Mesodermal cell (in vitro differentiated cells): ENCODE measurements around the gene UNC119B.

Experiments used
- H3K27ac ChIP-seq: 2 replicates; pipeline ENCODE4 v1.7.0; 2013; ENCODE audit warnings: mild to moderate bottlenecking, low read depth, low read length, moderate library complexity; ENCODE audit not compliant: severe bottlenecking
- H3K36me3 ChIP-seq: 2 replicates; pipeline ENCODE4 v1.7.1; 2013; ENCODE audit warnings: mild to moderate bottlenecking, low read length, moderate library complexity; ENCODE audit not compliant: control insufficient read depth, insufficient read depth
- H3K4me1 ChIP-seq: one replicate; pipeline ENCODE4 v1.7.1; 2013; ENCODE audit warnings: mild to moderate bottlenecking, low read length; ENCODE audit not compliant: insufficient read depth, control insufficient read depth, poor library complexity, severe bottlenecking
- H3K4me3 ChIP-seq: 2 replicates; pipeline ENCODE4 v1.7.0; 2013; ENCODE audit warnings: low read length, control low read depth, mild to moderate bottlenecking; ENCODE audit not compliant: insufficient read depth, poor library complexity, severe bottlenecking; ENCODE audit errors: extremely low read depth
- H3K9me3 ChIP-seq: 2 replicates; pipeline ENCODE4 v1.7.1; 2013; ENCODE audit warnings: mild to moderate bottlenecking, low read length, moderate library complexity; ENCODE audit not compliant: control insufficient read depth
- WGBS, 2 experiments: methylation state at CpG; one replicate each; pipeline ENCODE4 v1.1.5; 2013; ENCODE audit warnings: missing lambda C conversion rate in 2 of 2; ENCODE audit not compliant: insufficient coverage in 2 of 2; 5-methylcytosine and 5-hydroxymethylcytosine counted together

UNC119B gene

GRCh38 chr12:120674097-120674636 is 36.1 kb upstream of the UNC119B start:
- WGBS, 2 experiments = 89 to 100% methylated on average over 2 to 5 of the region's 6 CpGs
- H3K4me3 ChIP-seq = no peak overlapping the region
- peaks cover 7% of the 10 kb centered on the region for H3K4me1 ChIP-seq
- no peaks in the 10 kb centered on the region for H3K36me3 ChIP-seq
- H3K27ac ChIP-seq = no peak overlapping the region
- H3K9me3 ChIP-seq = no peaks in the 10 kb centered on the region

GRCh38 chr12:120677765-120678473 is 32.3 kb upstream of the UNC119B start:
- no peaks in the 10 kb centered on the region for H3K36me3 ChIP-seq
- WGBS, 2 experiments = 77 to 85% methylated on average over 5 to 6 of the region's 7 CpGs
- H3K27ac ChIP-seq = peak overlapping the region; percentile 3
- H3K4me1 ChIP-seq = peaks cover 4% of the 10 kb centered on the region
- no peak overlapping the region for H3K4me3 ChIP-seq
- H3K9me3 ChIP-seq = no peaks in the 10 kb centered on the region

GRCh38 chr12:120678572-120678971 is 31.7 kb upstream of the UNC119B start:
- Histone ChIP-seq H3K4me1 (peaks cover 4% of the 10 kb centered on the region), H3K9me3 (no peaks in the 10 kb centered on the region), H3K27ac (no peak overlapping the region), H3K4me3 (no peak overlapping the region), H3K36me3 (no peaks in the 10 kb centered on the region)
- 93 to 100% methylated on average over 5 of the region's 8 CpGs for WGBS, 2 experiments

DNA sequence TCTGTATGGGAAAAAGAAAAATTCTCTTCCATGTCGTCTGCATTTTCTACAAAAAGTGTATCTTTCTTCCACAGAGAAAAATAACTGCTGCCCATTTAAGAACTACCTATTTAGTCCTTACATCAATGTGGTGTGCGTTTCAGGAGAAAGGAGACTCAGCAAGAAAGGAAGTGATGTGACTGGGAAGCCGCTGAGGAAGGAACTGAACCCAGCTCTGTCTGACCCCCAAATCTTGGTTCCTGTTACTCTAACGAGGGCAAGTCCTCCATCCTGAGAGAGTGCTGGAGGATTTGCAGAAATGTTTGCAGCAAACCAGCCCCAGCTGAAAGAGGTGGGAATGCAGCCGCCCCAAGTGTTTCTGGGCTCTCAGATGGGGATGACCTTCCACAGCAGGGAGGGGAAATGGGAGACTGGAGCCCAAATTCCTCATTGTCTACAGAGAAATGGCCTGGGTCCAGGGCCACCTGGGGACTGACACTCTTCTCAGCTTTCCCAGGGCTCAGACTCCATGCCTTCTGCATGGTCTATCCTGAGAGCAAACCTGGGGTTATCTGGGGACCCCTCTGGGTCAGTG is 30.0 kb upstream of the UNC119B start:
- peaks cover 4% of the 10 kb centered on the region for H3K4me1 ChIP-seq
- WGBS, 2 experiments = 67 to 80% methylated on average over 3 to 4 of the region's 5 CpGs
- H3K9me3 ChIP-seq = no peaks in the 10 kb centered on the region
- no peaks in the 10 kb centered on the region for H3K36me3 ChIP-seq
- H3K27ac ChIP-seq = no peak overlapping the region
- no peak overlapping the region for H3K4me3 ChIP-seq

- Histone ChIP-seq H3K27ac (no peak overlapping the region), H3K4me1 (peaks cover 5% of the 10 kb centered on the region), H3K36me3 (no peaks in the 10 kb centered on the region), H3K4me3 (no peak overlapping the region), H3K9me3 (no peaks in the 10 kb centered on the region)
- WGBS, 2 experiments = 87 to 89% methylated on average over 7 to 8 of the region's 8 CpGs
Observed at GRCh38 chr12:120684523-120684932, 25.7 kb upstream of the UNC119B start.

GRCh38 chr12:120685522-120685921 is 24.7 kb upstream of the UNC119B start:
- 100% methylated on average over 1 of the region's 3 CpGs; no CpG with 5 or more reads in 1 of the 2 experiments for WGBS, 2 experiments
- H3K4me1 ChIP-seq = peaks cover 7% of the 10 kb centered on the region
- no peak overlapping the region for H3K27ac ChIP-seq
- H3K9me3 ChIP-seq = no peaks in the 10 kb centered on the region
- H3K36me3 ChIP-seq = no peaks in the 10 kb centered on the region
- peak overlapping the region; percentile 91 for H3K4me3 ChIP-seq

- Histone ChIP-seq H3K4me3 (peak overlapping the region; percentile 91), H3K9me3 (no peaks in the 10 kb centered on the region)
- 0% methylated on average over 38 to 44 of the region's 46 CpGs for WGBS, 2 experiments
Observed at GRCh38 chr12:120686151-120686689, 24.0 kb upstream of the UNC119B start.

DNA sequence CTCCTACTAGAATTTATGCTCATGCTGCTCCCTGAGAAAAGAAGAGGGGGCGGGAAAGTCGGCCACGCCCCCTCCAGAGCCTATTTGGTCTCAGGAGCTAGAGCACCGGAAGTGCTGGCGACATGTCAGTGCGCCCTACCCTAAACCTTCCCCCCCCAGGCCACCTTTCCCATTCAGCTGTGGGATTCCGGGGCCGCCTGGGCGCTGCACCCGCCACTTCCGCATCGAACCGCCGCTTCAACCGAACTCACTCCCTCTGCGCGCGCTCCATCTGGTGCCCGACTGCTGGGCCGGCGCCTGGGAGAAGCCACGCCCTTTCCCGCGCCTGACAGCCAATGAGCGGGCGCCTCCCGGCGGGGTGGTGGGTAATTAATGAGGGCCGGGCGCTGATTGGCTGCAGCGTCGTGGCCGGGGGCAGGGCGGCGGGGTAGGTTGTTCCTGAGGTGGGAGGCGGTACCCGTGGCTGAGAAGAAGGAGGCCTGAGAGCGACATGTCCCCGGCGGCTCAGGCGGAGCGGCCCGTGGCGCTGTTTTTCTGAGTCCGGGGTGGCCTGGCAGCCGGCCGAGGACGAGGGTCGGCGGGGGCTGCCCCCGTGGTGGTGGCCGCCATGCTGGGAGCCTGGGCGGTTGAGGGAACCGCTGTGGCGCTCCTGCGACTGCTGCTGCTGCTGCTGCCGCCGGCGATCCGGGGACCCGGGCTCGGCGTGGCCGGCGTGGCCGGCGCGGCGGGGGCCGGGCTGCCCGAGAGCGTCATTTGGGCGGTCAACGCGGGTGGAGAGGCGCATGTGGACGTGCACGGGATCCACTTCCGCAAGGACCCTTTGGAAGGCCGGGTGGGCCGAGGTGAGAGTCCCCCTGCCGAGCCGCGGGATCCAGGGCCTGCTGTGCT is 23.3 kb upstream of the UNC119B start, which contains the start of gene MLEC:
TSS of gene MLEC (plus strand) at position 460 of the 888 bp plus-strand sequence. CDS start at position 608, 148 bp downstream.
- 0% methylated on average over 48 to 70 of the region's 84 CpGs for WGBS, 2 experiments
- peak within 1 kb of the TSS; percentile 91 for H3K4me3 ChIP-seq
- H3K4me1 ChIP-seq = peaks cover 11% of the 10 kb centered on the region
- H3K27ac ChIP-seq = peak within 1 kb of the TSS; percentile 96
- H3K9me3 ChIP-seq = no peaks in the 10 kb centered on the region
- H3K36me3 ChIP-seq = no peaks in the 10 kb centered on the region

More at GRCh38 chr12:120686151-120686689, 24.0 kb upstream of the UNC119B start:
- H3K36me3 ChIP-seq = no peaks in the 10 kb centered on the region
- H3K27ac ChIP-seq = peak overlapping the region; percentile 96
- H3K4me1 ChIP-seq = peaks cover 11% of the 10 kb centered on the region

DNA sequence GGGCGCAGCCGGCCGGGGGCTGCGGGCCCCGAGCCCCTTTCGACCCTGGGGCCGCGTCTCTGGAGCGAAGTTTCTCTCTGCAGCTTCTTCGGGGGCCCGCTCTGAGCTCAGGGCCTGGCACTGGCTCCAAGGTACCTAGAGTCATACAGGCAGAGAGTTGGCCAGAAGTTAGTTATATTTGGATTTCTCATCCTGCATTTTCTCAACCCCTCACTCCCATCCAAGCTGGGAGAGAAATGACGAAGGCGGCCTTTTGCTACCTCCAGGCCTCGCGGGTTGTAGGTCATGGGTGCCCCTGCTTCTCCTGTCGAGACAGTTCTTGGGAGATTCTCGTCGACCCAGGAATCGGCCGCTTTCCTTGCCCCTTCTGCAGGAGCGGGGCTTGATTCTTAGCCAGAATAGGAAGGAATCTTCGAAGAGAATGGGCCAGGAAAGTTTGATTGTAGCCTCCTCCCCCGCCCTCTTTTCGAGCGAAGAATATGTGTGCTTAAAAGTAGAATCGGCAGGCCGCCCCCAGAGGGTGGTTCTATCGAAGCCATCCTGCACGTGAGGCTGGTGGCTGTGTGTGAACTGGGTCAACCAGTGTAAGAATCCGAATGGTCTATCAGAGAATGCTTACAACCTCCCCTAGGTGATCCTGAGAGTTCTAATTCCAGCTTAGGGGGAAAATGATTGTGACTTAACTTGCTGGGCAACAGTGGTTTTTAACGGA is 22.5 kb upstream of the UNC119B start:
- Histone ChIP-seq H3K9me3 (no peaks in the 10 kb centered on the region), H3K4me1 (peaks cover 19% of the 10 kb centered on the region), H3K4me3 (peak overlapping the region; percentile 91), H3K36me3 (peaks cover 1% of the 10 kb centered on the region), H3K27ac (peak overlapping the region; percentile 96)
- 0 to 1% methylated on average over 20 to 24 of the region's 31 CpGs for WGBS, 2 experiments
